Activated naive CD8-positive, alpha-beta T cell treated with anti-CD3 and anti-CD28 coated beads for 36 hours (primary cell): ENCODE results near the gene ADGRV1. TPM values are rescaled to one million over a fixed set of nuclear protein-coding genes. Genes with fewer than 3 reads are reported as not detected.
"Not testable (repeated sequence)": the region's sequence is repeated elsewhere in the genome, so short reads cannot be mapped to it uniquely, and the experiment has no call there.

Experiments
- DNase-seq: peaks from one replicate; pipeline ENCODE4 v3.0.0; 2021
- H3K27ac Mint-ChIP-seq: one replicate; pipeline ENCODE4 v1.8.0; 2022; ENCODE audit warnings: mild to moderate bottlenecking, moderate library complexity, mixed read lengths
- H3K27me3 Mint-ChIP-seq: one replicate; pipeline ENCODE4 v1.8.0; 2022; ENCODE audit warnings: mild to moderate bottlenecking, mixed read lengths
- H3K36me3 Mint-ChIP-seq: one replicate; pipeline ENCODE4 v1.8.0; 2021; ENCODE audit warnings: mild to moderate bottlenecking, mixed read lengths
- H3K4me1 Mint-ChIP-seq: one replicate; pipeline ENCODE4 v1.8.0; 2021; ENCODE audit warnings: mixed read lengths
- H3K4me3 Mint-ChIP-seq: one replicate; pipeline ENCODE4 v1.8.0; 2022; ENCODE audit warnings: mild to moderate bottlenecking, moderate library complexity, mixed read lengths
- H3K9me3 Mint-ChIP-seq: one replicate; pipeline ENCODE4 v1.8.0; 2022; ENCODE audit warnings: mixed read lengths
- total RNA-seq, 2 experiments: library from RNA; stranded (reverse); gene quantifications; one replicate each; pipeline ENCODE4 v1.2.3, GENCODE V29; 2021

Gene ADGRV1
- total RNA-seq, 2 experiments from 2014 or later: 0.14 TPM; not detected in 1

GRCh38 chr5:90803381-90803780, 244.8 kb downstream of the ADGRV1 start:
- no peak for DNase-seq
- Mint-ChIP-seq H3K9me3 (peaks cover 13% of the 10 kb centered on the region), H3K27ac (no peak overlapping the region), H3K27me3 (no peaks in the 10 kb centered on the region), H3K36me3 (peaks cover 1% of the 10 kb centered on the region), H3K4me3 (no peak overlapping the region), H3K4me1 (no peaks in the 10 kb centered on the region)

GRCh38 chr5:90803876-90804275, 245.3 kb downstream of the ADGRV1 start:
- Mint-ChIP-seq H3K4me1 (no peaks in the 10 kb centered on the region), H3K27me3 (no peaks in the 10 kb centered on the region), H3K27ac (no peak overlapping the region), H3K4me3 (no peak overlapping the region), H3K36me3 (peaks cover under 1% of the 10 kb centered on the region), H3K9me3 (peaks cover 12% of the 10 kb centered on the region)
- DNase-seq: no peak

GRCh38 chr5:90807496-90807895, 248.9 kb downstream of the ADGRV1 start:
- Mint-ChIP-seq H3K9me3 (no peaks in the 10 kb centered on the region), H3K4me1 (no peaks in the 10 kb centered on the region), H3K27me3 (no peaks in the 10 kb centered on the region), H3K27ac (no peak overlapping the region), H3K36me3 (no peaks in the 10 kb centered on the region), H3K4me3 (no peak overlapping the region)
- DNase-seq: no peak

GRCh38 chr5:90809311-90810056, 250.9 kb downstream of the ADGRV1 start:
- Mint-ChIP-seq H3K9me3 (no peaks in the 10 kb centered on the region), H3K4me1 (no peaks in the 10 kb centered on the region), H3K27me3 (no peaks in the 10 kb centered on the region), H3K36me3 (no peaks in the 10 kb centered on the region), H3K27ac (no peak overlapping the region), H3K4me3 (no peak overlapping the region)
- DNase-seq: no peak

- Mint-ChIP-seq H3K27ac (no peak overlapping the region), H3K9me3 (no peaks in the 10 kb centered on the region), H3K4me1 (no peaks in the 10 kb centered on the region), H3K4me3 (no peak overlapping the region), H3K27me3 (no peaks in the 10 kb centered on the region), H3K36me3 (no peaks in the 10 kb centered on the region)
- DNase-seq: no peak
These were observed 251.6 kb downstream of the ADGRV1 start for GRCh38 chr5:90810211-90810610.

- Mint-ChIP-seq H3K27me3 (no peaks in the 10 kb centered on the region), H3K27ac (no peak overlapping the region), H3K36me3 (no peaks in the 10 kb centered on the region), H3K9me3 (no peaks in the 10 kb centered on the region), H3K4me3 (no peak overlapping the region), H3K4me1 (no peaks in the 10 kb centered on the region)
- DNase-seq: no peak
These were observed 254.8 kb downstream of the ADGRV1 start for GRCh38 chr5:90813392-90813791.

GRCh38 chr5:90822062-90822461, 263.5 kb downstream of the ADGRV1 start:
- not testable (repeated sequence) for H3K9me3 Mint-ChIP-seq, H3K4me1 Mint-ChIP-seq, H3K36me3 Mint-ChIP-seq, H3K27ac Mint-ChIP-seq, H3K27me3 Mint-ChIP-seq, H3K4me3 Mint-ChIP-seq, DNase-seq

GRCh38 chr5:90824436-90824835, 265.8 kb downstream of the ADGRV1 start:
- no peak overlapping the region for H3K4me3 Mint-ChIP-seq
- DNase-seq: no peak
- peaks cover 4% of the 10 kb centered on the region for H3K27me3 Mint-ChIP-seq
- no peak overlapping the region for H3K27ac Mint-ChIP-seq
- no peaks in the 10 kb centered on the region for H3K36me3 Mint-ChIP-seq
- no peaks in the 10 kb centered on the region for H3K4me1 Mint-ChIP-seq
- no peaks in the 10 kb centered on the region for H3K9me3 Mint-ChIP-seq

- Mint-ChIP-seq H3K9me3 (no peaks in the 10 kb centered on the region), H3K27me3 (peaks cover 6% of the 10 kb centered on the region), H3K4me3 (no peak overlapping the region), H3K4me1 (no peaks in the 10 kb centered on the region), H3K27ac (no peak overlapping the region), H3K36me3 (no peaks in the 10 kb centered on the region)
- DNase-seq: no peak
These were observed 271.5 kb downstream of the ADGRV1 start for GRCh38 chr5:90830058-90830457.

GRCh38 chr5:90833753-90834152, 275.2 kb downstream of the ADGRV1 start:
- Mint-ChIP-seq H3K4me3 (no peak overlapping the region), H3K27ac (no peak overlapping the region), H3K36me3 (no peaks in the 10 kb centered on the region), H3K4me1 (no peaks in the 10 kb centered on the region), H3K27me3 (peaks cover 20% of the 10 kb centered on the region), H3K9me3 (no peaks in the 10 kb centered on the region)
- DNase-seq: no peak

GRCh38 chr5:90834711-90835110, 276.1 kb downstream of the ADGRV1 start:
- H3K27me3 Mint-ChIP-seq: peaks cover 29% of the 10 kb centered on the region
- H3K27ac Mint-ChIP-seq: no peak overlapping the region
- DNase-seq: no peak
- H3K36me3 Mint-ChIP-seq: no peaks in the 10 kb centered on the region
- no peak overlapping the region for H3K4me3 Mint-ChIP-seq
- H3K4me1 Mint-ChIP-seq: no peaks in the 10 kb centered on the region
- no peaks in the 10 kb centered on the region for H3K9me3 Mint-ChIP-seq

- Mint-ChIP-seq H3K36me3 (no peaks in the 10 kb centered on the region), H3K9me3 (no peaks in the 10 kb centered on the region), H3K4me1 (peaks cover 10% of the 10 kb centered on the region), H3K27ac (no peak overlapping the region), H3K27me3 (peaks cover 58% of the 10 kb centered on the region), H3K4me3 (no peak overlapping the region)
- no peak for DNase-seq
These were observed 284.8 kb downstream of the ADGRV1 start for GRCh38 chr5:90843443-90843842.

GRCh38 chr5:90844931-90845330, 286.3 kb downstream of the ADGRV1 start:
- H3K4me1 Mint-ChIP-seq: peaks cover 10% of the 10 kb centered on the region
- no peaks in the 10 kb centered on the region for H3K9me3 Mint-ChIP-seq
- H3K27ac Mint-ChIP-seq: no peak overlapping the region
- no peak overlapping the region for H3K4me3 Mint-ChIP-seq
- H3K36me3 Mint-ChIP-seq: no peaks in the 10 kb centered on the region
- no peak for DNase-seq
- H3K27me3 Mint-ChIP-seq: peaks cover 45% of the 10 kb centered on the region

- H3K4me3 Mint-ChIP-seq: no peak overlapping the region
- no peak for DNase-seq
- no peaks in the 10 kb centered on the region for H3K9me3 Mint-ChIP-seq
- peaks cover 36% of the 10 kb centered on the region for H3K27me3 Mint-ChIP-seq
- H3K36me3 Mint-ChIP-seq: no peaks in the 10 kb centered on the region
- H3K27ac Mint-ChIP-seq: no peak overlapping the region
- peaks cover 10% of the 10 kb centered on the region for H3K4me1 Mint-ChIP-seq
These were observed 287.3 kb downstream of the ADGRV1 start for GRCh38 chr5:90845723-90846554.

- H3K4me1 Mint-ChIP-seq, DNase-seq, H3K4me3 Mint-ChIP-seq, H3K27ac Mint-ChIP-seq, H3K36me3 Mint-ChIP-seq, H3K9me3 Mint-ChIP-seq: not testable (repeated sequence)
- H3K27me3 Mint-ChIP-seq: peaks cover 34% of the 10 kb centered on the region
These were observed 289.0 kb downstream of the ADGRV1 start for GRCh38 chr5:90847606-90848005.

- Mint-ChIP-seq H3K4me1 (peaks cover 3% of the 10 kb centered on the region), H3K9me3 (no peaks in the 10 kb centered on the region), H3K4me3 (no peak overlapping the region), H3K27me3 (peaks cover 23% of the 10 kb centered on the region), H3K27ac (no peak overlapping the region), H3K36me3 (no peaks in the 10 kb centered on the region)
- no peak for DNase-seq
These were observed 291.3 kb downstream of the ADGRV1 start for GRCh38 chr5:90849939-90850338.
